ENCODE results near the gene C2.
"Not testable (repeated sequence)": the region's sequence is repeated elsewhere in the genome, so short reads cannot be mapped to it uniquely, and the experiment has no call there.

C2 gene

DNA sequence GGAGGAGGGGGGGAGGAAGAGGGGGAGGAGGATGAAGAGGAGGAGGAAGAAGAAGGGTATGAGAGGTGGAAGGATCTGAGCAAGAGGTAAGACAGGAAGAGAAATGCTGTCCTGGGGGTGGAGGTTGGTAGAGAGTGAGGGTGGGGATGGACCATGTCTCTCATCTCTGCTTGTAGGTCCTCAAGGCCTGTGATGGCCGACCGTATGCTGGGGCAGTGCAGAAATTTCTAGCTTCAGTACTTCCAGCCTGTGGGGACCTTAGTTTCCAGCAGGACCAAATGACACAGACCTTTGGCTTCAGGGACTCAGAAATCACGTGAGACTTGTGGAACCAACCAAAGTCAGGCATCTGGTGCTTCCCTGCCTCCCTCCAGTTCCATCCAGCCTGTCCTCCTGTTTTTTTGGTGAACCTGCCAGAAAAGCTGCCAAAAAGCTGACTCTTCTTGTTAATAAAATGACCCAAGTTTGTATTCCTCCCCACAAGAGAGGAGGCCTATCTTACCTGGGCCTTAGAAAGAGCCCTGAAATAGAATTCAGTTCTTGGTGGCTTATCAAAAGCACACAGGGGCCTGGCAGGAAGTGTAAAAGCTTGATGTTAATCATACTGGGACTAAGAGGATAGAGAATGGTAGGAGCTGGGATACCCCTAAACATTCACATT, 51.9 kb downstream of the C2 start:
- no peak for DNase-seq (ENCODE audit: low read depth)

- not testable (repeated sequence) for DNase-seq (ENCODE audit: low read depth)
Observed at GRCh38 chr6:31980195-31980876, 52.8 kb downstream of the C2 start.

- not testable (repeated sequence) for DNase-seq (ENCODE audit: low read depth)
Observed at GRCh38 chr6:31980998-31981397, 53.5 kb downstream of the C2 start.

- not testable (repeated sequence) for DNase-seq (ENCODE audit: low read depth)
Observed at GRCh38 chr6:31981744-31982143, 54.2 kb downstream of the C2 start, which contains the start of gene C4A. Gene C4A (plus strand): TSS chr6:31982057. CDS start chr6:31982108, 51 bp downstream.

- DNase-seq (ENCODE audit: low read depth) = not testable (repeated sequence)
Observed at GRCh38 chr6:31989363-31989762, 61.8 kb downstream of the C2 start.

GRCh38 chr6:31994421-31994820, 66.9 kb downstream of the C2 start:
- DNase-seq (ENCODE audit: low read depth) = not testable (repeated sequence)
